Right lobe of liver (tissue), 6 donors: ENCODE measurements around the gene HTRA2. TPM values are rescaled to one million over a fixed set of nuclear protein-coding genes. Genes with fewer than 3 reads are reported as not detected.

ENCODE experiments used
- ATAC-seq, 4 donors: fragments of 200-7000 bp; cut with Tn5 transposase; one replicate each; pipeline ENCODE4 v1.9.1; 2020; ENCODE audit warnings: mild to moderate bottlenecking in 4 of 4, moderate library complexity in 4 of 4
- DNase-seq, 3 donors: peaks; one replicate each; pipeline ENCODE4 v3.0.0-alpha.2; 2020
- H3K27ac ChIP-seq, 3 donors: fragments of 200-600 bp; one replicate each; pipeline ENCODE4 v1.8.0; 2022
- H3K27me3 ChIP-seq, 2 donors: fragments of 200-600 bp; one replicate each; pipeline ENCODE4 v1.8.0; 2022
- H3K36me3 ChIP-seq, 4 donors: fragments of 200-600 bp; sonication (generic) in 1 of 4; one replicate each; pipeline versions ENCODE4 v1.5.1 to v1.8.0; 2017 to 2022; ENCODE audit warnings: control low read depth in 1 of 4
- H3K4me1 ChIP-seq, 4 donors: fragments of 200-600 bp; sonication (generic) in 1 of 4; one replicate each; pipeline versions ENCODE4 v1.5.1 to v1.8.0; 2017 to 2022; ENCODE audit warnings: control low read depth in 1 of 4
- H3K4me3 ChIP-seq, 3 donors: fragments of 200-600 bp; one replicate each; pipeline ENCODE4 v1.8.0; 2022
- H3K9me3 ChIP-seq, 4 donors: fragments of 200-600 bp; sonication (generic) in 1 of 4; one replicate each; pipeline versions ENCODE4 v1.5.1 to v1.8.0; 2017 to 2022; ENCODE audit warnings: control low read depth in 1 of 4
- CTCF ChIP-seq, 4 donors: fragments of 200-600 bp in 3 of 4; fragments of 450-650 bp in 1 of 4; IDR thresholded peaks; one replicate each; pipeline versions ENCODE4 v1.5.1 to v1.8.0; 2016 to 2022; ENCODE audit warnings: antibody characterized with exemption in 4 of 4, mild to moderate bottlenecking in 2 of 4
- POLR2A ChIP-seq: fragments of 450-650 bp; IDR thresholded peaks from one replicate; pipeline ENCODE4 v1.6.1; 2017; ENCODE audit warnings: antibody characterized with exemption, mild to moderate bottlenecking
- WGBS: methylation state at CpG from one replicate; pipeline ENCODE4 v1.1.6; 2018; ENCODE audit warnings: low coverage, low lambda C conversion rate; ENCODE audit not compliant: insufficient coverage; ENCODE audit errors: missing lambda C conversion rate; 5-methylcytosine and 5-hydroxymethylcytosine counted together
- intact Hi-C, 2 donors: fragments of 100-400 bp; cut with DNase I; formaldehyde crosslinking; loops; one replicate each; pipeline versions ENCODE4 v1.11.2 to v1.14.1; 2022
- total RNA-seq, 6 experiments: library from RNA; depleted of rRNA in 2 of 6; stranded (reverse); fragments of >200 nt in 2 of 6; fragmentation: NEBNext Ultra II Directional in 3 of 6; extraction: Animal tissue kit (Norgen Biotek cat#: 25700) in 3 of 6; gene quantifications; one replicate each; pipeline versions ENCODE4 v1.1.0 to v1.2.4, GENCODE V29; 2016 to 2023
- donor health status: DM: no; HTN: yes; CAD: no.
- donor health status: DM: no; HTN: no; CAD: no.
- donor health status: DM: no; HTN: no; CAD: no.
- donor health status: DM: no; HTN: yes; CAD: no.
- donor health status: DM: no; HTN: yes; CAD: no.

HTRA2 gene
- total RNA-seq, 6 experiments from 2014 or later, result 12.3 to 20.3 (median 15.2) TPM

DNA sequence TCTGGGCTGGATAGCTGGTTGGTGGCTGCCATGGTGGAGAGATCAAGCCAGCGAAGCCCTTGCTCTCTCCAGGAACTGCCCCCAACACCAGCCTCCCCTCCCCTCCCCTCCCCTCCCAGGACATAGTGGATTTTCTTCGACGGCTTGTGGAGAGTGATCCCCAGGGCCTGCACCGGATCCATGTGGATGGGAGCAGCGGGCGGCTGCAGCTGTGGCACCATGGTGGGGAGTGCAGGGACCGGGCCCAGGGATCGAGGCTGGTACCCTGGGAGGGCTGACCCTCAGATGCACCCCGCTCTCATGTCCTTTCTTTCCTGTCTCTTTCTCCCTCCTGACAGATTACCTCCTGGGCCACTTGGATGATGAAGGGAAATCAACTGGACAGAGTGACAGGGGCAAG is 39.8 kb upstream of the HTRA2 start:
- no peak for DNase-seq
- Histone ChIP-seq H3K36me3 (peaks cover 0 to 40% (median 9%) of the 10 kb centered on the region in 4 donors), H3K4me1 (peaks cover 0 to 83% (median 32%) of the 10 kb centered on the region in 4 donors), H3K9me3 (no peaks in the 10 kb centered on the region), H3K27ac (peak overlapping the region in 2 of 3 donors; percentile 73 to 79), H3K4me3 (peak overlapping the region in 1 of 3 donors; percentile 47), H3K27me3 (no peaks in the 10 kb centered on the region)
- TF ChIP-seq CTCF (IDR thresholded peaks at IDR 0.05) (no peak), POLR2A (no peak)
- 100% methylated on average over 1 of the region's 9 CpGs for WGBS
- ATAC-seq, result no peak
- intact Hi-C loops, result loop anchor here in 1 of 2 donors (5.0 kb wide), 1 partner anchor 37 kb away; the partner anchor contains the start of genes AUP1, DQX1 and HTRA2

- no peaks in the 10 kb centered on the region for H3K27me3 ChIP-seq
- WGBS, result 53% methylated on average over 11 of the region's 12 CpGs
These were observed 37.8 kb upstream of the HTRA2 start for GRCh38 chr2:74491648-74492544.

GRCh38 chr2:74493546-74493945 is 36.2 kb upstream of the HTRA2 start:
- no peaks in the 10 kb centered on the region for H3K9me3 ChIP-seq
- whole genome bisulfite sequencing, result 60% methylated on average over 1 of the region's 3 CpGs
- peaks cover 0 to 32% (median 9%) of the 10 kb centered on the region in 4 donors for H3K36me3 ChIP-seq
- H3K4me1 ChIP-seq, result peaks cover 0 to 75% (median 25%) of the 10 kb centered on the region in 4 donors
- H3K27me3 ChIP-seq, result no peaks in the 10 kb centered on the region
- TF ChIP-seq CTCF (IDR thresholded peaks at IDR 0.05), result no peak
- no peak for TF ChIP-seq POLR2A
- ATAC-seq, result no peak
- no peak overlapping the region for H3K4me3 ChIP-seq
- no peak overlapping the region for H3K27ac ChIP-seq
- intact Hi-C loops, result no loop called here
- no peak for DNase-seq

More at GRCh38 chr2:74491648-74492544, 37.8 kb upstream of the HTRA2 start:
- ATAC-seq (peak; percentile 77 to 82 (median 80)), DNase-seq (peak; percentile 75 to 88 (median 85))
- TF ChIP-seq POLR2A (no peak), CTCF (IDR thresholded peaks at IDR 0.05) (no peak)
- Histone ChIP-seq H3K4me3 (peak overlapping the region in 1 of 3 donors; percentile 21), H3K27ac (peak overlapping the region in 2 of 3 donors; percentile 65 to 75), H3K4me1 (peaks cover 0 to 74% (median 26%) of the 10 kb centered on the region in 4 donors), H3K36me3 (peaks cover 0 to 32% (median 9%) of the 10 kb centered on the region in 4 donors), H3K9me3 (no peaks in the 10 kb centered on the region)
- intact Hi-C loops, result no loop called here

GRCh38 chr2:74495440-74495839 is 34.3 kb upstream of the HTRA2 start:
- ATAC-seq (no peak), DNase-seq (no peak)
- no peak for TF ChIP-seq POLR2A
- no peak for TF ChIP-seq CTCF (IDR thresholded peaks at IDR 0.05)
- Histone ChIP-seq H3K4me3 (no peak overlapping the region), H3K36me3 (peaks cover 0 to 32% (median 9%) of the 10 kb centered on the region in 4 donors), H3K4me1 (peaks cover 0 to 75% (median 28%) of the 10 kb centered on the region in 4 donors), H3K27ac (no peak overlapping the region), H3K27me3 (no peaks in the 10 kb centered on the region), H3K9me3 (no peaks in the 10 kb centered on the region)
- WGBS, result 73% methylated on average over 1 of the region's 1 CpG
- intact Hi-C loops, result no loop called here
